GM21447 (cell line): ENCODE data around the gene HBP1.
"Not testable (repeated sequence)": the region's sequence is repeated elsewhere in the genome, so short reads cannot be mapped to it uniquely, and the experiment has no call there.

Experiments
- ATAC-seq: cut with Tn5 transposase; IDR thresholded peaks from one replicate; pipeline ENCODE4 v1.9.1; 2021; ENCODE audit not compliant: unreplicated experiment

The HBP1 gene

DNA sequence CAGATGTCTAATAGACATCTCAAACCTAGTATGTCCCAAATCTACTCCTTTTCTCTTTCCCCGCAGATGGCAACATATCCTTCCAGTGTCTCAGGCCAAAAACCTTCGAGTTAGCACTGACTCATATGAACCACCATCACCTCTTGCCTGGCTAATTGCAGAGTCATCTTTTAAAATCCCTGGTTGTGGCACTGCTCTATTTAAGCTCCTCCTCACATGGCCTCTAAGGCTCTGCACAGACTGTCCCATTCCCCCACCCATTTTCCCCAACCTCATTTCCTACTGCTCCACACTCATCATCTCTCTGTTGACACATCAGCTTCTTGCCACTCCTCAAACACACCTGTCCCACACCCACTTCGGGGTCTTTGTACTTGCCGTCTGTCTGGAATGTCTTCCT lies 16.8 kb upstream of the HBP1 start:
- no peak for ATAC-seq

DNA sequence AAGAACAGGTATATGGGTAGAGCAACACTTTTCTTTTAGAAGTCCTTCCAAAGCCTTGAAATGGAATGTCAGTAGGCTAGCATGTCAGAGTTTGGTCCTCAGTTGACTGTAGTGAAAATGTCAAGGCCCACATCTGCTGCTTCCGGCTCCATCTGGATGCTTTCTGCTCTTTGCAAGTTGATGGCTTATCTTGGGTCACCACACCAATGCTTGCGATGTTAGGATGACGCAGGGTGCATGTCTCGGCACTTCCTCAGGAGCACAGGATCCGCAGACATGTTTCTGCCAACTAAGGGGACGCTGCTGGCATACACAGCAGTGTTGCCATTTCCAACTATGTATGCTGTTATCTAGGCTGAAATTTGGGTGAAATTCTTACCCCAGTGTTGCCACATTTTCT lies 14.0 kb upstream of the HBP1 start:
- ATAC-seq: no peak

- ATAC-seq: not testable (repeated sequence)
Observed at GRCh38 chr7:107155726-107156125, 13.1 kb upstream of the HBP1 start.

DNA sequence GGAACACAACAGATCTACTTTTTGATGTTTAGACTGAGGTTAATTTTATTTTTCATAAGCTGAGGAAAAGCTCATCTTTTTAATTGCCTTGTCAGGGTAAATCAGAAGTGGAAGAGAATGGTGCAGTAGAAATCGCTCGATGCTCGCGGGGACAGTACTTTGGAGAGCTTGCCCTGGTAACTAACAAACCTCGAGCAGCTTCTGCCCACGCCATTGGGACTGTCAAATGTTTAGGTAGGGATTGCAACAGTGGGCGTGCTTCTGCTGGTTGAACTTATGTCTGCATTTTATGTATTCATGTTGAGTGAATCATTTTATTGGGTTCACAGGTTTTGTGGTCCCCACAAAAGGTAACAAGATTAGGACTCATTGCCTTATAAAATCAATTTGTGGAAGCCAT lies 11.7 kb upstream of the HBP1 start:
- ATAC-seq: no peak

DNA sequence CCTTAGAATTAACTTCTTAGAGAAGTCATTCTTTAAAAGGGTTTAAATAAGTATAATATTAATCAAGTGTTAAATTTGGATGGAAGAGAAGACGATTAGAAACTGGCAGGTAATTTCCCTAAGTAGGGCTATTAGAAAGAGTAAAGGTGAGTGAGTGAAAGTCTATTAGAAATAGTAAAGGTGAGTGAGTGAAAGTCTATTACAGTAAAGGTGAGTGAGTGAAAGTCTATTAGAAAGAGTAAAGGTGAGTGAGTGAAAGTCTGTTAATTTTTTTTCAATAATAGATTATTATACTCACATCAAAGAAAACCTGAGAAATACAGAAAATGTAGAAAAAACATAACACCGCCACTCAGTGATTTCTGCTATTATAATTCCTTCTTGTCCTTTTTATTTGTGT lies 10.8 kb upstream of the HBP1 start:
- ATAC-seq: no peak

DNA sequence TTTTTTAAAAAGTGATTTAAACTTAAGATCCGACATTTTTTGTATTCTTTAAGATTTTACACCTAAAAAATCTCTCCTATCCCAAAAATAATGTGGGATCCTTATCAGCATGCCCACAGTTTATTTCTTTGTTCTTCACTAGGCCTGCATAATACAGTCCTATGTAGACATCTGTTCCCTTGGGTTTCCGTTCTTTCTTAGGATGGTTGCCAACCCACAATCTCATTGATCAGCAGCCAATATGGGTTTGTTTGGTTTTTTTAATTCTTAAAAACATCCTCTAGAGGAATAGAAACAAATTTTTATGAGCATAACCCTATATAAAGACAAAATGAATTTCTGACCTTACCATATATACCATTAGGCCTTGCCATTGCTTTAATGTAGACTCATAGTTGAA lies 8.4 kb upstream of the HBP1 start:
- ATAC-seq: no peak

- ATAC-seq: no peak
Observed at GRCh38 chr7:107161415-107161814, 7.4 kb upstream of the HBP1 start.

- no peak for ATAC-seq
Observed at GRCh38 chr7:107162475-107162874, 6.3 kb upstream of the HBP1 start.

GRCh38 chr7:107164092-107164491 lies 4.7 kb upstream of the HBP1 start:
- no peak for ATAC-seq

DNA sequence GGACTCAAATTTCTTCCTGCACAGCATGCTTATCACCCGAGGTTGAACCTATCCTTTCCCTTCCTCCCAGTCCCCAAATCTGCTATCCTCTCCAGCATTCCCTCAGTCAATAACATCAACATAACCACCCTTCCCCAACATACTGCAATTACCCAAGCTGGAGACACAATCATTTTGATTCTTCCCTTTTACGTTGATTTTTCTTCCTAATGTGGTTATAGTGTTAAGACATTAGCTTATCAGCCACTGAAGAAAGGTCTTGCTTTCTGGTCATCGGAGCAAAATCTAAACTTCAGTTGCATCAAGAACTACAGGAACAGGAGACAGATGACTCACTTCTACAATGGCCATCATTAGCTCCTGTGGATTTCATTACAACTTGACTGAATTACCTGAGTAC lies 3.5 kb upstream of the HBP1 start:
- no peak for ATAC-seq

GRCh38 chr7:107166736-107167426 lies 1.9 kb upstream of the HBP1 start:
- ATAC-seq: no peak

- ATAC-seq: peak; percentile 0
Observed at GRCh38 chr7:107167483-107168232, 1.1 kb upstream of the HBP1 start.

DNA sequence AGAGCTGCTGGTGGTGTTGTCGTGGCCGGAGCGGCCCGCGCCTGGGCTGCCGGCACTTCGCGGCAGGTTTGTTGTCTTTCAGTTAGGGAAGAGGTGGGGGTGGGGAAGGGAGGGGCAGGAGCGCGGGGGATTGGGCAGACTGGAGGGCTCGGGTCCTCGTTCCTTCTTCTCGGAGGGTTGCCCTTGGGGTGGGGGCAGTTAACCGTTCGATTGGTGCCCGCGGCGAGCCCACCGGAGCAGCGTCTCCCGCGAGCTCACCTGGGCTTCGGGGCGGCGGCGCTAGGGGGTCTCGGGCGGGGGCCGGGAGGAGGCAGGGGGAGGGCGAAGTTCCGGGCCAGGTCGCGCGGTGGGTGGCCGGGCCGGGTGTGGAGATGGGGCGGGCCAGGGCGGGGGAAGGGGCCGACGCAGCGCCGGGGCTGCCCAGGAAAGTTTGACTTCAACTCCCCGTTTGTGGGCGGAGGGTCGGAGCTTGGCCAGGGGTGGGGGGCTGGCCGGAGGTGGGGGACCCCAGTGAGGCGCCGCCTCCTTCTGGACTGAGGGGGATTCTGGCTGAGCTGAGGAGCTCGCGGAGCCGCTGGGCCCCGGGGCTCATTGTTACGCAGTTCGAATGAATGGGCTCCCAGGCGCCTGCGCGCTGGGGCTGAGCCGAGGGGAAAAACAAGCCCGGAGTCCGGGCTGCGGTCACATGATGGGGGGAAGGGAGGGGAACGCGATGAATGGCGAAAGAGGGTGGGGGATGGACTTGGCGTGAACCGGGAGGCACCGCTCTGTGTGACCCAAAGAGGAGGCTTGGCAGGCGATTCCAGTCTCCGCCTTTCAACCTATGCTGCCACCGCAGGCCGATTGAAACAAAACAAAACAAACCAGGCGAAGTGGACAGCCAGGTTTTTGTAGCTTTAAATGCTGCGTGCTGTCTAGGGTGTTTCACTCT lies 582 bp downstream of the HBP1 start:
- peak; percentile 25 for ATAC-seq

DNA sequence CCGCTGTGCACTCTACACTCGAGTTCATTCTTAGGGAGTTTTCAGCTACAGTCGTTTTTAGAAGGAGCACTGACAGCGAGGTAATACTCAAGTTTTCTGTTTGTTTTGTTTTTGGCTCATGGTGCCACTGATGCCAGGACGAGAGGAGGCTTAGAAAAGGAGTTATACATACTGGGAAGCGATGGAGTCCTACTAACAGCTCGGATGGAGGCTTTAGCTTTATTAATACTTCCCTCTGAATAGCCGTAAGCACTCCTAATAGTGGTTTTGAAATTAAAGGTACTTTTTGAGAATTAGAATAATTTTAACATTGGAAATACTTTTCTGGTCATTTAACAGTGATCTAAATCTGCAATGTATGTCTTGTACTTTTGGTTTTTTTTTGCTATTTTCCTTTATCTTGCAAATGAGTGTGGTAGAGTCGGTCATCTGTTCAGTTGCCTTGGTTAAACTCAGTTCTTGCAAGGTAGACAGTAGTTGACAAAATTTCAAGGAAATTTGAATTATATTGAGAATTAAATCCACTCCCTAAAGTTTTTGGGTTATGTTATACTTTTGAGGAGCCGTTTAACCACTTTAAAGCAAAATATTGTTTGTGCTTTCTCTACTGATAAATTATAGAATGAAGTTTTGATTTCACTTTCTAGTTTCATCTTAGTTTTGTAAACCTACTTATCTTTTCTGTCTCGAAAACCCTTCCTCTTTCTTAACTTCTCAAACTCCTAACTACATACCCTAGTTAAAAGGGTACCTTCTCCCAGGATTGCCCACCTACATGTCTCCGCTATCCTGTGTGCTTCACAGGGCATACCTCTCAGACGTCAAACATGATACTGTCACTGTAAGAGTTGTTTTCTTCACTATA lies 1.5 kb downstream of the HBP1 start:
- ATAC-seq: no peak

DNA sequence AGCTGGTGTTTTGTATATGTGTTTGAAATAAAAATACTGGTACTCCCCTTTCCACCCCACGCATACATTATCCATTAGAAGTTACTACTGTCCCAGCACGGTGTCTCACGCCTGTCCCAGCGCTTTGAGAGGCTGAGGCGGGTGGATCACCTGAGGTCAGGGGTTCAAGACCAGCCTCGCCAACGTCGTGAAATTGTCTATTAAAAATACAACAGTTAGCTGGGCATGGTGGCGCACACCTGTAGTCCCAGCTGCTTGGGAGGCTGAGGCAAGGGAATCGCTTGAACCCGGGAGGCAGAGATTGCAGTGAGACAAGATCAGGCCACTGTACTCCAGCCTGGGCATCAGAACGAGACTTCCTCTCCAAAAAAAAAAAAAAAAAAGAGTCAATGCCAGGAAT lies 2.7 kb downstream of the HBP1 start:
- ATAC-seq: no peak

GRCh38 chr7:107172276-107173032 lies 3.7 kb downstream of the HBP1 start:
- ATAC-seq: no peak

- ATAC-seq: no peak
Observed at GRCh38 chr7:107173191-107173590, 4.4 kb downstream of the HBP1 start.

DNA sequence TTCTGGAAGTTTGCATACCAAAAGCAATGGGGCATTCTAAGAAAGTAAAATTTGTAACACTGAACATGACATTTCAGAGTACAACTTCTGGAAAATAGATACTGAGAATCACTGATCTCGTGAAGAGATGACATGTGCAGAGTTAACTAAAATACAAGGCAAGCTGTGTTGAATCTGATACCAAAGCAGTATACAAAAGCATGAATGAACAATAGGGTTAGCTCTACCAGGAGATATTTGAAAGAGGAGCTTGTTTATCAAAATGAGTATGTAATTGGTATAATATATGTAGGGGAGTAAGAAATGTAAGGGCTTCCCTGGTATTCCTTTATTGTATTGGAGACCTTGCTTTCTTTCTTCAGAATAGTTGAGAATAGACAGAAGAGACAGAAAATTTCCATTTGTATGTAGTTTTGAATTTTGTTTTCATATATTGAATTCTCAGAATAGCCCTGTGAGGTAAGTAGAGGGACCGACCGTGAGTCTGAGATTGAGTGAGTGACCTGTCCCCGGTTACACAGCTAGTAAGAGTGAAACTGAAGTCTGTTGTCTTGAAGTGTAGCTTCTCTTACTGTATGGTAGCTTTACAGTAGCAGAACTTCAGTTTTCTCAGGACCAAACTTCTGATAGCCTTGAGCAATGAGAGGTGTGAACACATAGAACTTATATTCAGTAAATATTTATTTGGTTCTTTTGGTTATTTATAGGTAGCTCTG lies 5.0 kb downstream of the HBP1 start:
- ATAC-seq: peak; percentile 61
